Activated effector memory CD4-positive, alpha-beta T cell treated with Interleukin-2 at 50 U/mL for 16 hours (primary cell): Measurements from ENCODE around the gene SERPINB3.
"Not testable (repeated sequence)": the region's sequence is repeated elsewhere in the genome, so short reads cannot be mapped to it uniquely, and the experiment has no call there.

Experiments
- DNase-seq: peaks from one replicate; pipeline ENCODE4 v3.0.0-alpha.2; 2020

Gene SERPINB3

GRCh38 chr18:63661750-63662149 is at the start of gene SERPINB3:
Gene SERPINB3, minus strand, starts transcription at chr18:63661893. Its CDS starts 677 bp downstream, at chr18:63661216.
- DNase-seq = not testable (repeated sequence)

DNA sequence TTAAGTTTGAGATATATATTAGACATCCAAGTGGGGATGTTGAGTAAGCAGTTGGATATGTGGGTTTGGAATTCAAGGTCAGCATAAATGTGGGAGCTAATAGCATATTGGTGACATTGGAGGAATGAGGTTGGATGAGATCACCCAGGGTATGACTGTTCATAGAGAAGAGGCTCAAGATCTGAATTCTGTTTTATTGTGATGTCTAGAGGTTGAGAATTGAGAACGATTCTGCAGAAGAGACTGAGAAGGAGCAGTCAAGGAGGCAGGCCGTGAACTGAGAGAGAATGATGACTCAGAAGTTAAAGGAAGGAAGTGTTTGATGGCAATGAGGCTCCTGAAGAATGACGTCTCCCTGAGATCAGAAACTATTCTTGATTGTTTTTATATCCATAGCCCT is 47.0 kb upstream of the SERPINB3 start:
- DNase-seq = no peak

DNA sequence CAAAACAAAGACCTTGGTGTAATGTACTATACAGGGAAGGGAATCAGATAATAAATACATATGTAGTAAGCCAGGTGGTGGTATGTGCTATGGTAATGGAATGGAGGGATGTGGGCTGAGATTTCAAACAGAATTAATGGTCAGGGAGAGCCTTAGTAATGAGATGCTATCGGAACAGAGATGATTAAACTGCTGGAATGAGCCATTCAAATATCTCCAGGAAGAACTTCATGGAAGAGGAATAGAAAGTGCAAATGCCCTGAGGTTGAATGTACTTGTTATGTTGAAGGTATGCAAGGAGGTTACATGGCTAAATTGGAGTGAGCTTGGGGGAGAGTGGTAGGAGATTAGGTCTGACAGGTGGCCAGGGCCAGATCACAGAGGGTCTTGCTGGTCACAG is 46.1 kb upstream of the SERPINB3 start:
- no peak for DNase-seq

DNA sequence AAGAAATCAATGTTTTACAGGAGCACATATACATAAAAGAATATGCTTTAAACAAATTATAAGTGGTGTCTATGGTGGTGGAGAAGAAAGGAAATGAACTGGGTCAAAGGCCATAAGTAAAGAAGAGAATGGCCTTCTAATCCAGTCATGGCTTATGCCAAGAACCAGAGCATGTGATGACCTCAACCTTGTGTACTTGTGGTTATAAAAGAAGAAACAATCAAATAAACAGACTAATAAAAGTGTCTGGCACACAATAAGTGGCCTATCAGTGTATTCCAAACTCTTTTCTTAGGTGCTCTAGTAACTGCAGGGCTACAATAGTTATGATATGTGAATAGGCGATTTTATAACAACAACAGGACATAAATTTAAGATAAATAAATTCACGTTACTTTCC is 43.7 kb upstream of the SERPINB3 start:
- no peak for DNase-seq

GRCh38 chr18:63702660-63703059 is 41.0 kb upstream of the SERPINB3 start, which contains the start of gene SERPINB11:
Gene SERPINB11, plus strand, starts transcription at chr18:63702960. Its CDS starts 7,234 bp downstream, at chr18:63710194.
- DNase-seq = no peak

DNA sequence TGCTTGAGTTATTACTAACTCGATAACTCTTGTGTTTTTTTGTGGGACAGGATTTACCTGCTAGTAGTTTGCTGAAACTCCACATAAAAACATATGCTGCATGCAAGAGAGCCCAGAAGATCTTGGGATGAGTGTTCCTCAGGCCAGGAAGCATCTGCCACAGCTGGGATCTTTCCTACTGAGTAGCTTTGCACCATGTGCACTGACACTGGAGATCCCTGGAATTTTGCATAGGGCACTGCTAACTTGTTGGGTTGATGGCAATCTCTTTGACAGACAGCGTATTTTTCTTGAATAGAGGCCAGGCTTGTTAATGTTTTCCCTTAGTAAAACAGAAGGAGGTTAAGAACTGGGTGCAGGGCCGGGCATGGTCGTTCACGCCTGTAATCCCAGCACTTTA is 40.3 kb upstream of the SERPINB3 start:
- no peak for DNase-seq

DNA sequence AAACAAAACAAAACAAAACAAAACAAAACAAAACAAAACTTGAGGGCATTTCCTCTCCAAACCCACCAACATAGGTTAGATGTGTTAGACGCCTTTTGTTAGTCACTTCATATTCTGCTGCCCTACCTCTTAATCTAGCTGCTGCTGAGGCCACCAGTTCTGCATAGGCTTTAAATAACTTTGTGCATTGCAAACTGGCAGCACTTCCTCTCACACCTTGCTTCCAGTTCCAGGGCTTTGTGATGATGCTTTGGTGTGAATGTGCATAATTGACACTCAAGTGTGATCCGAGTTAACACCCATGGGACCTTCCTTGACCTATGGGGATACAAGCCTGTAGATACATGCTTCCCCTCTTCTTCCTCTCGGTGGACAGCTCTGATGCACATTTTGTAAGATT is 38.8 kb upstream of the SERPINB3 start:
- DNase-seq = no peak

- DNase-seq = no peak
Measured at GRCh38 chr18:63697097-63697660, 35.5 kb upstream of the SERPINB3 start.

DNA sequence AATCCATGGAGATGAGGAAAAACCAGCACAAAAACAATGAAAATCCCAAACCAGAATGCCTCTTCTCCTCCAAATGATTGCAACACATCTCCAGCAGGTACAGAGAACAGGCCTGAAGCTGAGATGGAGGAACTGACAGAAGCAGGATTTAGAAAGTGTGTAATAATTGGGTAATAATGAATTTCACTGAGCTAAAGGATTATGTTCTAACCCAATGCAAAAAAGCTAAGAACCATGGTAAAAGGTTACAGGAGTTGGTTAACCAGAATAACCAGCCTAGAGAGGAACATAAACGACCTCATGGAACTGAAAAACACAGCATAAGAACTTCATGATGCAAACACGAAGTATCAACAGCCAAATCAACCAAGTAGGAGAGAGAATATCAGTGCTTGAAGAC is 27.4 kb upstream of the SERPINB3 start:
- DNase-seq = no peak

DNA sequence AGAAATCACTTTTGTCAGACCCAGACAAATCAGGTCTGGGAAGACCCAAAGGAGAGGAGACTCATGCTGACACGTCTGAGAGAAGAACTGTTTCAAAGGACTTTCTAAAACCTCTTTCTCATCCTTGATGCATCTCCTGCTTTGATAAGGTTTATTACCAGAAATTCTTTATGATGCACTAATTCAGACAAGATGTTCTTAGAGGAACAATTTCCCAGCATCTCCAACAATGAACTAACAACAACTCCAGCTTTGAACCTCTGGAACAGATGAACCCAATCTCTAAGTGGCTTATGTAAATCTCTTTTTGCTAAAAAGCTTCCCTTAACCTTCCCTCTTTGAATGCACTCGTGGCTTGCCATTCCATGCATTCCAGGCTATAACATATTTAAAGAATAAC is 25.2 kb upstream of the SERPINB3 start:
- DNase-seq = no peak

DNA sequence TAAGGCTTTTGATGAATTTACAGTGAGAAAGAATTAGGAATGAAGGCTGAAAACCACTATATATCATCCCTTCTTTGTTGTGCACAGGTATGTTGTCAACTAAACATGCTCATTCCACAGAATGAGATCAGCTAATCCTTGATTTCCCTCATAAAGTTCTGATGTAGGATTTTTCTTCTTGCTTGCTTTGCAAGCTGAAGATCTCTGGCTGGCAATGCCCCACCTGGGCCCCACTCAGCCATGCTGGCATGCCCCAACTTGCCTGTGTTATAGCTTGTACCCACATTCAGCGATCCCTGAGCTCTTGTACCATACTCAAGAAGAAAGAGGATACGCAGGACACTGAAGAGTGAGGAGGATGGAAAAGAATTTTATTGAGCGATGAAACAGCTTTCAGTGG is 23.0 kb upstream of the SERPINB3 start:
- DNase-seq = no peak

GRCh38 chr18:63683890-63684289 is 22.2 kb upstream of the SERPINB3 start:
- no peak for DNase-seq

GRCh38 chr18:63683152-63683551 is 21.5 kb upstream of the SERPINB3 start:
- DNase-seq = no peak

DNA sequence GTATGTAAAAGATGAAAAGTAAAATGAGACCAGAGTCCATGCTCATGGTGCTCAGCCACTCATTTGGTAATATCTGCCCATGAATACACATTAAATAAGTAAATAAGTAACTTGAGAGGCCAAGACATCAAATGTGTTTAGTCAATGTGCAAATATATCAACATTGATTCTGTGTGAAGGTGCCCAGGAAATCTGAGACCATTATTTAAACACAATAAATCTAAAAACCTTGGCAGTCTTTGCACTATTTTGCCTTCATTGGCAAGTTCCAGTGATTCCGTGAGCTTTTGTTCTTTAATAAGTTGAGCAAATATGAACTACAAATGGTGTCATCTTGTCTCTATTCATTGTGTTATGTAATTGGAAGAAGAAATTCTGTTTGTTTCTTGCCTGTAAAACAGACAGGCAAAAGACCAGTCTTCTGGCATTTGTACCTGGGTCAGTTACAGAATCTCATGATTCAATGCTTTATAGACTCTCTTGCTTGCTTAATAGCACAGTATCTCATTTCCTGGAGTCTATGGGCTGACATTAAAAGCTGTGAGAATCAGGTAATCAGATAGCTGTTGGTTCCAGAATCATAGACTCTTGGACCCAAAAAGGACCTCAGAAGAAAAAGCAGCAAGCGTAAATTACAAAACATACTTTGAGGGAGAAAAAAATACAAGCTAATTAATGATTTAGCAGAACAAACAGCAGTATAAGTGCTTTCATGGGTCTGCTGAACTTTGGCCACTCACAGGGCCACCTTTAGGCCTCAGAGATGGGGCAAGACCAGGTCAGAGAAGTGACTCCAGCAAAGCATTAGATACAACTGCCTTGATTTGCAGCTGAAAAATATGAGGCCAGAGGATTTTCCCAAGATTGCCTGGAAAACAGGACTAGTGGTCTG is 20.0 kb upstream of the SERPINB3 start:
- no peak for DNase-seq

DNA sequence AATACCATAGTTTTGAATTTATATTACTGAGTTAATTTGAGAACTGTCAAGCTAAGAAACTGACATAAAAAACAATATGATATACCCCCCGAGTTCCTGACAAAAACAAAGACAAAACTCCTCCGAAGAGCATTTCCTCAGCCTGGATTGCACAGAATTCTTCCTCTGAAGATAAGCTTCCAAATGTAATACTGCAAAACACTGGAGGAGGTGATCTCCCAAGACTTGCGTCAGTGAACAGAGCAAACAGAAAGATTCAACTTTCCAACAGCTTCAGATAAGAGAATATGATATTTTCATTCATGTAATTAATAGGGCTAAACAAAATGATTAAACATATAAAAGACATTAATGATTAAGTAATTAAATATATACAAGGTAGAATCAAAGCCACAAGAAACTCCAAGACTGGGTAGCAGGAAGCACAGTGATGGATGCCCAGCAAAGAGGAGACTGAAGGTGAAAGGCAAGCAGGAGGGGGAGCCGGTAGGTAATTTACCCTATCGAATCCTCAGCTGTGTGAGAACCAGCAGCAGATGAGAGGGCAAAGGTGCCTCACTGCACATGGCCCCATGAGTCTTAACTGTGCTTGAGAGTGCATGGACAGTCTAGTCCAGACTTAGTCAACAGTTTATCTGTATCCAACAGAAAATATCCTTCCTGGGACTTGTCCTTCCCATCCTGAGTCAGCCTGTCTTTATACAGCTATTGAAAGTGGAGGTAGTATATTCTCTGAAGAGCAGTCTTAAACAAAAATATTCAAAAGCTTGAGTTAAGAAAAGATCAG is 18.3 kb upstream of the SERPINB3 start:
- DNase-seq = no peak

DNA sequence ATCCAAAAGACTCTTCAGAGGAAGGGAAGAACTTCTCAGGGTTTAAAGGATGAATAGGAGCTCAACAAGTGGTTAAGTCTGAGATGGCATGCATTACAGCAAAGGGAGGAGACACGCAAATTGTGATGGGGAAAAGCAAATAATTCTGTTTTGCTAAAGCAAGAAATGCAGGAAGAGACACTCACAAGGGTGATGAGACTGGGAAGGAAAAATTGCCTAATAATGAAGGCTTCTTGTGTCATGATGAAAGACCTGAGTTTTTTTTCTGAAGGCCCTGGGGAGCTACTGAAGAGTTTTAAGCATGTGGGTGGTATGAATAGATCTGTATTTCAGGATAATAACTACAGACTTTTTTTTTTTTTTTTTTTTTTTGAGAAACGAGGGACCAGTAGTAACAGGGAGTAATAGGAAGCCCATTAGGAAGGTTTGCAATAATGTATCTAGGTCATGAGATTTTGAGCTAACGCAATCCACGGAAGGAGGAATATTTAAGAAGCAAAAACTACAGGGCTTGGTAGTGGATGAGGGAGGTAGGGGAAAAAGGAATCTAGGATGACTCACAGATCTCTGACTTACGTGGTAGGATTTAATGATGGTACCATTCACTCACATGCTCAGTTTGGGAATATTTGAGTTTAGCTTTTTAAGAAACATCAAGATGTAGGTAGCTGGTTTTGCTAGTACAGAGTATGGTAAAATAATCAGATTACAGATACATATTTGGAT is 16.0 kb upstream of the SERPINB3 start:
- DNase-seq = no peak

DNA sequence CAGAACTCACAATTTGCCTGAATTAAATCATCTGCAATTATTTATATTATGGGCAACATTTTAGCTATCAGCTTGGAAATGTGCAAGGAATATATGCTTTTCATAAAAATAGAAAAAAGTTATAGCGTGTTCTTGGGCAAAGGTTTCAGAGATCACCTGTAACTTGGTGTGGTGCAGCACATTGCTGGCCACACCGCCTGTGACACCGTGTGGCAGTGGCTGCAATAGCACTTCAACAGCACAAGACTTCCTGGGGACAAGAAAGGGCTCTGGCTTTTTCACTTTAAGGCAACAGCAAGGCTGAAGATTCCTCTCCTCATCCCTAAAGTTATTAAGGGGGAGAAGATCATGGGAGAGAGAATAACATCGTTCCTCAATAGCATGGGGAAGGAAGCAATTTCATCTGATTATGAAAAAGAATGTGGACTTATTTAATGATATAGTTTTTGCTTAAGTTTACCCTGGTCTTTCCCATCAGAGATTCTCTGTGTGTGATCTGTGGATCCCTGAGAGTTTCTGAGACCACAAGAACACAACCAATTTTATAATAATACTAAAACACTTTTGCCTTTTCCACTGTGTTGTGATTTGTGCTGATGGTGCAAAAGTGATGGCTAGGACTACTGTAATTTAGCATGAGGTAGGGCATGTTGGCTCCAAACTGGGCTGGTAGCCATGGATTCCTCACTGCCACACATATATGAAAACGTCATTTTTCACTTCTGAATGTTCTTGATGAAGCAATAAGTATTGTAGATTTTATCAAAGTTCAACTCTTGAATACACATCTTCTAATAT is 15.0 kb upstream of the SERPINB3 start:
- DNase-seq = no peak

GRCh38 chr18:63664571-63664970 is 2.9 kb upstream of the SERPINB3 start:
- DNase-seq = no peak

DNA sequence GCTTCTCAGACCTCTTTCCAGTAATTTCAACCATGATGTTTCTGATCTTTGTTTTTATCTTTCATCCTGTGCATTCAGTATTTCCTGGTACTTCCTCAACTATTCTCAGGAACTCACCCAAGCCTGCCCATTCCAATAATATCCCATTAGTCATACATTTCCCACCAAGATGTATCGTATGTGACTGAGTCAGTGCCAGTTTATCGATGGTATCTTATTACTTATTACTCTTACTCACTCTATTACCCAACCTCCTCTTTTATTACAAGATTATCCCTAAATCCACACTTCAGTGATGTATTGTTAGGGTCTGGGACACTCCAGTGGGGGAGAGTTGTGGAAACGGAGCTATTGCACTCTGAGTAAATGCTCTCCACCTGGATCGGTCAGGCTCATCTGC is 2.8 kb downstream of the SERPINB3 start:
- DNase-seq = not testable (repeated sequence)

DNA sequence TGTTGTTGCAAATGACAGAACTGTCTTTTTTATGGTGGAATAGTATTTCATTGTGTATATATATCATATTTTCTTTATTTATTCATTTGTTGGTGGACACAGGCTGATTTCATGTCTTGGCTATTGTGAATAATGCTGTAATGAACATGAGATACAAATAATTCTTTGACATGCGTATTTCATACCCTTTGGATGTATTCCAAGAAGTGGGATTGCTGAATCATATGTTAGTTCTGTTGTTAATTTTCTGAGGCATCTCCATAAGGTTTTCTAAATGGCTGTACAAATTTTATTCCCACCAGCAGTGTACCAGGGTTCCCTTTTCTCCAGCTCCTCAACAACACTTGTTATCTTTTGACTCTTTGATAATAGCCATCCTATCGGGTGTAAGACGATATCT is 11.4 kb downstream of the SERPINB3 start:
- not testable (repeated sequence) for DNase-seq

GRCh38 chr18:63648241-63648640 is 13.5 kb downstream of the SERPINB3 start:
- DNase-seq = no peak

DNA sequence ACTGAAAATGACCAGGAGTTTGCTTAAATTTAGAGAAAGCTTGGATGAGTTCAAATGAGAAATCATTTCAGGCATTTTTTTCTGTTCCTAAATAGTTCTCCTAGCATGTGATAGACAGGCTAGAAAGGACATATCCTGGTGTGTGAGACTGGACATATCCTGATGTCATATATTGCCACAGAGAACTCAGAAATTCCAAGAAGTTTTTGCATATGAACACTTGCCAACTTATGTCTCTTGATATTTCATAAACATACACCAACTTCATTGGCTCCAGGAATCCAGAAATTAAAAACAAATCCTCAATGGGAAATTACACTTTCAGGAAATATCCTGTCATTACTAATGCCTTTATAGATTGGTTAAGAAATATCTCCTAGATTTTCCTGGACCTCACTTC is 14.8 kb downstream of the SERPINB3 start:
- no peak for DNase-seq
